ENCODE results near the gene TARS3.
"Not testable (repeated sequence)": the region's sequence is repeated elsewhere in the genome, so short reads cannot be mapped to it uniquely, and the experiment has no call there.

The TARS3 gene

DNA sequence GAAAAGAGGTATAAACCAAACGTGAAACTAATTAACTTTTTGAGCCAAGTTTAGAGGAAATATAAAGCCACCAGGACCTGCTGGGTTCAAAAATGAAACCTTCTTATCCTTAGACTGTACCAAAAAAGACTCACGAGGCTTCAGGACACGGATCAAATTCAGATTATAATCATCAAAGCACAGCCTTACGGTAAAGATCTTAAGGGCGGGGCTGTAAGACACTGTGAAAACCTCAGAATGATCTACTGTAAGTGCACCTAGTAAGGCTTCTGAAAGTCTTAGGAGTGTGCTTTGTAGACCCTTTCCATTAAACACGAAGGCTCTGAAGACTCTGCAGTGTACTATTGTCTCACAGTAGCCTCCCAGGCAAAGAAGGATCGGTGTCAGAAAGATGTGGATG, 26.8 kb downstream of the TARS3 start:
- no peak for DNase-seq

DNA sequence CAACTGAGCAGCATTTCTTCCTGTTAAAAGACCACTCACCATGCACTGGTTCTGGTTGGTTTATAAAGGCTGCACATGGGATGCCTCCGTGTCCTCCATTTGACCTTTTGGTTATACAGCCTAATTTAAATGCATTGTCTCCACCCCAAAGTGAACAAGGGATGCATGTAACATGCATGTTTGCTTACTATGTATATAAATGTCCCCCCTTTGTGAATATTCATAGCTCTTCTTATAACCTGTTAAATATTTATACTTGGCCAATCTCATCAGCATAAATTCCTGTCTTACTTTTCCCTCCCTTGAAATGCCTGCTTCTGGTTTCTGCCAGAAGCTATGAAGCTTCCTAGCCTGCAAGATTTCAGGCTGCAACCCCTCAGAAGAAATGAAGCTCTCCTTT, 27.4 kb downstream of the TARS3 start:
- no peak for DNase-seq

DNA sequence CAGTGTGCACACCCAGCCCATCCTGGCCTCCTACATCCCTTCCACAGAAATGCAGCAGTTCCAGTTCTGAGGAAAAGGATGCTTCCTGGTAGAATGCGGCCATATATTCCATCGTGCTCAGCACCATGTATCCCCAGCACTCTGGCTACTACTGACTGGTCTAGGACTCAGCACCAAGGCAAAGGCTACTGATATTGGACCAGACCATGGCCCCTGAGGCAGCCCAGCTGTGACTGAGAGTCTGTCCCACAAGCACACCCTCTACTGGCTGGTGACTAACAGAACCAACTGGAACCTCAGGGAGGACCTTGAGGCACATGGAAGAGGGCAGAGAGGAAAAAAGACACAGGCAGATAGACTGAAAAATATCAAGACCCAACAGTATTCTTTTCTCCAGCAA, 30.0 kb downstream of the TARS3 start:
- DNase-seq, result no peak

DNA sequence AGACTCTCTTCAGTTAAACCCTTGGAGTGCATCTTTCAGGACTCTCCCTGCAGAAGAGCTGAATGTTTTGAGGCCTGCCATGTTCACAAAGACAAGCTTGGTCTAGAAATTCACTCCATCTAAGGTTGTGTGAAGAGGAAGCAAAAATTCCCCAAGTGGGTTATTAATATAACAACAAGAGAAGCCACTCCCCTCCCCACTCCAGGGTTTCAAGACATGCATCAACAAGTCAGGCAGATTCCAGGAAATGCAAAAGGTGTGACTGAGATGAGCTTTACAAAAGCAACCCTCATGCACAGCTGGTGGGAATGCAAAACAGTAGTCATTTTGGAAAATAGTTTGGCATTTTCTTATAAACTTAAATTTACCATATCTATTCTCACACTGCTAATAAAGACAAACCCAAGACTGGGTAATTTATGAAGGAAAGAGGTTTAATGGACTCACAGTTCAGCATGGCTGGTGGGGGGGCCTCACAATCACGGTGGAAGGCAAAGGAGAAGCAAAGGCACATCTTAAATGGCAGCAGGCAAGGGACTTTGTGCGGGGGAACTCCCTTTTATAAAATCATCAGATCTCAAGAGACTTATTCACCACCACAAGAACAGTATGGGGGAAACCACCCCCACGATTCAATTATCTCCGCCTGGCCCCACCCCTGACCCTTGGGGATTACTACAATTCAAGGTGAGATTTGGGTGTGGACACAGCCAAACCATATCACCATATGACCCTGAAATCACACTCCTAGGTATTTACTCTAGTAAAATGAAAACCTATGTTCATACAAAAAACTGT, 31.3 kb downstream of the TARS3 start:
- no peak for DNase-seq

DNA sequence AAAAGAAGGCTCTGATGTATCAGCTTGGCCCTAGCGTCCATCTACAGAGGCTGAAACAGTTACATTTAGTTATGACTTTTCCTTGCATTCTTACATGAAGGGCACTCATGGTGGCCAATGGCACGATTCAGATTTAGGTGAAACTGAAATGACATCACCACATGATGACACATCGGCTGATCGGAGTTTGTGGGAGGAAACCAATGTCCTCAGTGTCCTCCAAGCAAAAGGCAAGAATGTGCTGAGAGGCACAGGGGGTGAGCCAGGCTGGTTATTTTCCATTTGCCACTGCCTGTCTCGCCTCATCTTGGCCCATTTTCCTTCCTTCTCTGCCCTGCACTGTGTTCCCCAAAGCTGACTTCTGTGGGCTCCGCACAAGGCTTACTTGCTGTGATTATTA, 34.4 kb downstream of the TARS3 start:
- DNase-seq, result no peak

DNA sequence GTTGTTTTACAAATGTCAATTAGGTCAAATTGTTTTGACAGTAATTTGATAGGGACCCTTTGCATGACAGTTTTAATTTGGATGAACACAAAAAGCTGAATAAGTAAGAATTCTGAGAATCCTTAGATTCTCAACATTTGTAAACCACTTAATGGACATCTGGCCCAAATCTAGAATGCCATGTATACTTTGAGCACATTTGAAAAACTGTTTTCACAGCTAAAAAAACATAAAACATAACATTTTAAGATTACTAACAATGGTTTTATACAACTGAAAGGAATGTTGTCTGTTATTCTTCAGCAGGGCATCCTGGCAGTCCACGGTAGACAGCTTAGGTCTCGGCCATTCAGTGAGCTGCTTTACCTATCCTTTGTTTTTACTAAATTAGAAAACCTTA, 37.6 kb downstream of the TARS3 start:
- DNase-seq, result no peak

DNA sequence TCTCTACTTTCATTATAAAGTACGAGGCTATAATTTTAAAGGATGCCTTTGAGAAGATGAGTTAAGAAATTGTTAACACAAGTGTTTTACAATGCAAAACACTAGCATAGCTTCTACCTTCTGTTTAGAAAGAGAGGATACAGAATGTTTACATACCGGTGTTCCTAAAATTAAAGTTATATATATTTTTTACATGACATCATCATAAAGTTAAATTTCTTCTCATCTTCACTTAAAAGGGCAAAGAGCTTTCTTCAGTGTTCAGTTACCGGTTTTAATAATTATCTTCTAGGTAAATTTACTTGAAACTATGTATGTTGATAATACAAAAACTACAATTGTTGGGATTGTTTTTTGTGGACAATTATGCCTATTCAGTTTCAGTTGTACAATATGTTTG, 39.4 kb downstream of the TARS3 start:
- DNase-seq, result no peak

DNA sequence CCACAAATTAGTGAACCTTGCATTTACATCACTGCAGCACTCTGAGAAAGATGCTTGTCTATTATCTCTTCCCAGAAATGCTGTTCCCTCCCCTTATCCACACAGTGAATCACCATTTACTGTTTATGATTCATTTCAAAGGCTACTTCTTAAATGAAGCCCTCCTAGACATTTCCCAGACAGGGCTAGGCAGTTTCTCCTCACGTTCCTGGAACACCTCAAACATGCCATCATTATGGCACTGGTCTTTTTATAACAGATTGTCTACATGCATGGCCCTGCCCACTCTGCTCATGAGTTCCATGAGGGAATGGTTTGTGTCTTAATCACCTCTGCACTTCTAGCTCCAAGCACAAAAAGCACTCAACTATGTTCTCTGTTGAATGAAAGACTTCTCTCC, 39.9 kb downstream of the TARS3 start:
- DNase-seq, result no peak

DNA sequence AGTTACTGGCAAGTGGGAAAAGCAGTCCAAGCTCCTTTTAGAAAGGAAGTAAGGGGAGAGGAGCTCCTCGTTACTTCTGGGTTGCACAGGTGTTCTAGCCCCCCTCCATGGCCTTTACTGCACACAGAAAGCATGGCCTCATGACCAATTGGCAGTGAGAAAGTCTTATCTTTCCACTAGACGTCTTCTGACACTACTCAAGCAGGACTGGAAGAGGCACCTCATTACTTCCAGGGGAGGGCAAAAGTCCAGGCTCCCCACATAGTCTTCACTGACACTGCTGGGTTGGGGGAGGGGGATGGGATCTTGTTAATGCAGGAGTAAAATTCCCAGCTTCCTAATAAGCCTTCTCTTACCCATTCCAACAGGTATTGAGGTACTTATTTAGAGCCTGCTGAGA, 44.5 kb downstream of the TARS3 start:
- no peak for DNase-seq

DNA sequence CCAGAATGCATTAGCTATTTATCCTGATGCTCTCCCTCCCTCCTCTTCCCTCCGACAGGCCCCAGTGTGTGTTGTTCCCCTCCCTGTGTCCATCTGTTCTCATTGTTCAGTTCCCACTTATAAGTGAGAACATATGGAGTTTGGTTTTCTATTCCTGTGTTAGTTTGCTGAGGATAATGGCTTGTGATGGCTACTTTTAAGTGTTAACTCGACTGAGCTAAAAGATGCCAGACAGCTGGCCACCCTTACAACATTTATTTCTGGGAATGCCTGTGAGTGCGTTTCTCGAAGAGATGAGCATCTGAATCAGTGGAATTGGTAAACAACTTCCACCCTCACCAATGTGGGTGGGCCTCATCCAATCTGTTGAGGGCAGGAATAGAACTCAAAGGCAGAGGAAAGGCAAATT, 47.3 kb downstream of the TARS3 start:
- no peak for DNase-seq

DNA sequence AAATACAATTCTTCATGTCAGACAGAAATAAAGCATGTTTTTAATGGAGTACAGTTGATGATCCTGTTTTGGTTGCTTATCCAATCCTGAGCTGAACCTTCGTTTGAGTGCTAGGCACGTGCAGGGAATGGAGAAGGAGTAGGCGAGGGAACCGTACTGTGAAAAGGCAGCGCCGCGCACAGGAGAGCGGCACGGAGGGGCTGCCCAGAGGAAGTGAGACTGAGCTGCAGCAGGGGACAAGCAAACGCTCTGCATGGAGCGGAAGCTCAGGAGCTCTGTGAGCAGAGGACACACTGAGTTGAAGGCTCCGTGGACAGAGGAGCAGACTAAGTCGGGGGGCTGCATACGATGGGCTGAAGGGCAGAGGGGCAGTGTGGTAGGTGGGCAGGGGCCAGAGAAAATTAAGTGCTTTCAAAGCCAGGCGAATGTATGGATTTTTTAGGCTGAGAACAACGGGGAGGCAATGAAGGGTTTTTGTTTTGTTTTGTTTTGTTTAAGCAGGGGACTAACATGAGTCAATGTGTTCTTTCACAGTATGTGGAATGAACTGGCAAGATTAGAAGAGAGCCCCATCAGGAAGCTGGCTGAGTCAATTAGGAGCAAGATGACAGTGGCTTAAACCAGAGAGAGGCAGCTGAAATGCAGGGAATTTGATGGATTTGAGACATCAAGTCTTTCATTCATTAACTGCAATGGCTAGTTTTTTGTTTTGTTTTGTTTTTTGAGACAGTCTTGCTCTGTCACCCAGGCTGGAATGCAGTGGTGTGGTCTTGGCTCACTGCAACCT, 48.3 kb downstream of the TARS3 start:
- no peak for DNase-seq

DNA sequence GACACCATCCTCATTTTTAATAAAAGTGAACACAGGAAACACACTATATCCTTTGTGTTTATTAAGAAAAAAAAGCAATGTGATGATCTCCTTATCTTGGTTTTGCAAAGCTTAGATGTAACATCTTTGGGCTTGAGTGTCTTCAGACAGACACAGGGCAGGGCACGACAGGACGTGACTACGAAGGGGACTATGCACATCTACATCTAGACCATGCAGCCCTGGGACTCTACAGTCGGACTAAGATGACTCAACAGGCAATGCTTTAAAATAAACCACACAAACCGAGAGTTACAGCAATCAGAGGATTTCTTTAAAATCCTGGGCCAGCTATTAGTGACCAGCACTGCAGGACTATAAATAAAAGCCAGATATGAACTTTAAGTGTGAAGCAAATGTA, 49.3 kb downstream of the TARS3 start:
- no peak for DNase-seq

DNA sequence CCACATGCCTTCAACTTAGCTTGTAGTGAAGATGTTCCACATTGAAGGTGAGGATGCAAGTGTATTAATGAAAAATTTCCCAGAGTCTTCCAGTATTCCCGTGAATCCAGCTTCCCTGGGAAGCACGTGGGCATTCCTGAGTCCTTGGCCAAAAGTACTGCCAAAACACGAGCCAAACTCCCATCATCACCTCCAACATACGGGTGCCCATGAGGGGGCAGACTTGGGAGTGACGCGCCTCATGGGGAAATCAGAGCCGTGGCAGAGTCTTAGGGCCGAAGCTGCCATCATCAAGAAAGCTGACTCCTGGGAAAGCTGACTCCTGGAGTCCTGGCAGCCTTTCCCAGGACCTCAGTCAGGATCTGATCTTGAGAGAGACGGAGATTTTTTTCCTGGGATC, 52.0 kb downstream of the TARS3 start:
- DNase-seq, result no peak

DNA sequence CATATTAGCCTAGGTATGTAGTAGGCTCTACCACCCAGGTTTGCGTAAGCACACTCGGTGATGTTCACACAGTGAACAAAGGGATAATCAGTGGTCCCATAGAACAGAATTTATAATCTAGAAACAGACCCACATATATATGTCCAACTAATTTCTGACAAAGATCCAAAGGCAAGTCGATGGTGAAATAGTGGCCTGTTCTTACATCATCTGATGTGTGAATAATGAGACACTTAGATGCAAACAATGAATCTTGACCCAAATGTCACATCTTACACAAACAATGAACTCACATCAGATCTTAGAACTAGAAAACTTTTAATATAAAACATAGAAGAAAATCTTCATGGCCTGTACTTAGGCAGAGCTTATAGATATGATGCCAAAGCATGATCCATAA, 54.5 kb downstream of the TARS3 start:
- no peak for DNase-seq

DNA sequence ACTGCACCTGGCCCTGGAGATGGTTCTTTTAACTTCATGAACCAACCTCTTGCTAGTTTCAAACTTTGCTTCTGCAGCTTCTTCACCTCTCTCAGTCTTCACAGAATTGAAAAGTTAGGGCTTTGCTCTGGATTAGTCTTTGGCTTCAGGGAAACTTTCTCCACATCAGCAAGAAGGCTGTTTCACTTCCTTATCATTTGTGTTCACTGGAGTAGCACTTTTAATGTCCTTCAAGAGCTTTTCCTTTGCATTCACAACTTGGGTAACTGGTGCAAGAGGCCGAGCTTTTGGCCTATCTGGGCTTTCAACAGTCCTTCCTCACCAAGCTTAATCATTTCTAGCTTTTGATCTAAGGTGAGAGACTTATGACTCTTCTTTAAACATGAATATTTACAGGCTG, 56.4 kb downstream of the TARS3 start:
- no peak for DNase-seq

DNA sequence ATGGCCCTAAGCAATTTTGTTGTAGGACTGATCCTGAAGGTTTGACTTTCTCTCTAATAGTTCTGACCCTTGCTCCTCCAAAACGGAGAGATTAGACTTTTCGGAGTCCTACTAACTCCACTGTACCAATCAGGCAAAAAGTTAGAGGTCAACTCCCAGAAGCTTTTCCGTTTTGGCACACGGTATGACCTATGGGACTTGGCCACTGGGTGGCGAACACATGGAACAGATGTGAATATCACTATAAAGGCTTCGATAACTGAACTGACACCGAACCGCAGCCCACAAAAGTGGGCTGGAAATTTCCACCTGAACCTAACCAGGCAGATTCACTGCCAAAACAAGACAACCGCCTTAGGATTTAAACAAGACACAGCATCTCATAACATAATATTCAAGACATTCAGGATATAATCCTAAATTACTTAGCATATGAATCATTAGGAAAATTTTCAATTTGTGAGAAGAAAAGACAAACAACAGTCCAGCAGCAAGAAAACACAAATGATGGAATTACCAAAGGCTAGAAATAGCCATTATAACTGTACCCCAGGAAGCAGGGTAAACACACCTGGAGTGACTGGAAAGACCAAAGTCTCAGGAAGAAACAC, 59.9 kb downstream of the TARS3 start:
- no peak for DNase-seq

DNA sequence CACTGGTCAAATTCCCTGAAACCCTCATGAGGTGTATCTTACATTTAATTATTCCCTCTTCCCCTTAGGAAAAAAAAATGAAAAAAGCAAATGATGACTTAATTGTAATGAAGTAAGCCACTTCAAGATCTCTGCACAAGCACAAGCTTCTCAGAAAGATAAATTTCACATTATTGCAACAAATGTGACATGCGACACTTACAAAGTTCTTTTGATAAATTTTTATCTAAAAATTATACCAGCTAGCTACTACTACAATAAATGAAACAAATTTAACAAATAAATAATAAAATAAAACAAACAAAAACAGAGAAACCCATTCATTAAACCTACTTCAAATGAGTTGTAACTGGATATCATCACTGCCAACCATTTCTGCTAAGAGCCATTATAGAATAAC, 62.1 kb downstream of the TARS3 start:
- no peak for DNase-seq

DNA sequence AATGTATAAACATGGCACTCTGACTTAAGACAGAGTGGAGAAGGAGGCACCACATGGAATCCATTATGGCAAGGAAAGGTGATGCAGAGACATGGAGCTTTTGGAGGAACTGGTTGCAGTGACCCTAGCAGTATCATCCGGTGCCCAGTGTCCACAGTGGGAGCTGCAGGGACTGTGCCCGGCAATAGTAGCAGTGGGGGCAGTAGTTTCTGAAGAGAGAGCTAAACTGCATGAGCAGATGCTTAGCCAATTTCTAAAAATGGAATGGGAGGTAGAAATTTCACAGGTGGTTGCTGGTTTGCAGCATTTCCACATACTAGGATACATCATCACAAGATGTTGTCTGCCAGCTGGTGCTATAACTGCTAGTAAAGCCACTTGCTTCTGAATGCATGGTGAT, 64.3 kb downstream of the TARS3 start:
- no peak for DNase-seq

DNA sequence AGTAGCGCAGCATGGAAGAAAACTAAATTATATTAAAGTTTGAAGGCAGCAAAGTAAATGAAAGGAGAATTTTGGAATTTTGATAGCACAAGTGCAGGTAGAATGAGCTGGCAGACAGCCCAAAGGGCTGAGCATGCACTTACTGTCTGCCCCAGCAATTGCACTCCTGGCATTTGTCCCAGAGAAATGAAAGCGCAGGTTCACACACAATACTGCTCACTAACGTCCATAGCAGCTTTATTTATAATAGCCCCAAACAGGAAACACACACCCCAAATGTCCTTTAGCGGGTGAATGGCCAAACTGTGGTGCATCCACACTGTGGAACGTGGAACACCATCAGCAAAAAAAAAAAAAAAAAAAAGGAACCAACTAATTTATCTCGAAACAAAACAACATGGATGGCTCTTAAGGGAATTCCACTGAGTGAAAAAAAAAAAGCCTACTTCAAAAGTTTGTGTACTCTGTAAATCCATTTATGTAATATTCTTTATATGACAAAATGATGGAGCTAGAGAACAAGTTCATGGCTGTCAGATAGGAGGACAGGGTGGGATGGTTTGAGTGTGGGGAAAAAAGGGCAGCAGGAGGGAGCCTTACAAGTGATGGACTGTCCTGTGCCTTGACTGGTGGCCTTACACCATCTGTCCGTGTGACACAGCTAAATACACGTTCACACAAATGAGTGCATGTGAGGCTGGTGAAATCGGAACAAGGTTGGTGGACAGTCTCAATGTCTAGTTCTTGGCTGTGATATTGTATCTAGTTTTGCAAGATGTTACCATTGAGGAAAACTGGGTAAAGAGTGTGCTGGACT, 66.1 kb downstream of the TARS3 start:
- DNase-seq, result peak; percentile 63

DNA sequence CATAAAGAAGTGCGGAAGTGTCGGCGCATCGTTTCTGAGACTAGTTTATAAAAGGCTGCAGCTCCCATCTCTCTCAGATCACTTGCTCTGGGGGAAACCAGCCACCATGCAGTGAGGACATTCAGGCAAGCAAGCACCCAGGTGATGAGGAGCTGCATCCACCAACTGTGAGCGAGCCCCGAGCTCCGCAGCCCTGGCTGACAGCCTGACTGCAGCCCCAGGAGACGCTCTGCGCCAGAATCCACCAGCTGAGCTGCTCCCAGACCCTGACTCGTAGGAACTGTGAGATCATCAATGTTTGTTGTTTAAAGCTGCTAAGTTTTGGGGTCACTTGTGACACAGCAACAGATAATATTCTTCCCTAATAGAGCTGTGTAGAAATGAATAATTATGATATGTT, 67.1 kb downstream of the TARS3 start:
- no peak for DNase-seq

DNA sequence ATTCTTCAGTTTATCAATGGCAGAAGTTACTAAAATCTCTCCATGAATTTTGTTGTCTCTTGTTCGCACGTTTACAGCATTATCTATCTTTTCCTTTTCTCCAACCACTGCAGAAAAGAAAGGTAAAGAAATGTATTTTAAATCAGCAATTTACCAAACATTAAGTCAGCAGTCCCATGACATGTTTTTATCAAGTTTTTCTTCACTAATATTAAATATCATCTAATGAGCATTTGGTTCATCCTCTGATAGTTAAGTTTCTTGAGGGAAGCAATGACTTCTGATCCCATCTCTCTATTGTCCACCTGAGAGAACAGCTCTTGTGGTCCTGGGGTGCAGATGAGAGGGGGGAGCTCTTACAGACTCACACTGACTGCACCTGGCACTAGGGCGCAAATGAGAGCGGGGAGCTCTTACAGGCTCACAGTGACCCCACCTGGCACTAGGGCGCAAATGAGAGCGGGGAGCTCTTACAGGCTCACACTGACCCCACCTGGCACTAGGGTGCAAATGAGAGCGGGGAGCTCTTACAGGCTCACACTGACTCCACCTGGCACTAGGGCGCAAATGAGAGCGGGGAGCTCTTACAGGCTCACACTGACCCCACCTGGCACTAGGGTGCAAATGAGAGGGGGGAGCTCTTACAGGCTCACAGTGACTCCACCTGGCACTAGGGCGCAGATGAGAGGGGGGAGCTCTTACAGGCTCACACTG, 69.5 kb downstream of the TARS3 start:
- not testable (repeated sequence) for DNase-seq

DNA sequence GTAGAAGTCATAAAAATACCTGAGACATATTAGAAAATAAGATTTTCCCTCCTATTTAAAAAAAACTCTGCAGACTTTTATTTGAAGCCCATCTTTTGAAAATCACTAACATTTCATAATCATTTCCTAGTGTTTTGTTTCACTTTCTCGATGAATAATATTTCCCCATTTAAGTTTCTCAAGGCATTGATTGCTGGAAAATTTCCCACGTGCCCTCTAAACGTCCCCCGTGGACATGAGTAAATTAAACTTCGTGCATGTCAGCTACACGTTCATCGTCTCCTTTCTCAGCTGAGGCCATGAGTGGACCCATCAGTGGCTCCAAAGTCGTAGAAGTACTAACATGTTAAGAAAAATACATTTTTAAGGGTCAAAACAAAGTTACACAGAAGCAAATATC, 70.1 kb downstream of the TARS3 start:
- no peak for DNase-seq

All from NCI-H345 (cell line).